Measurements from ENCODE around the gene OPRD1.

DNA sequence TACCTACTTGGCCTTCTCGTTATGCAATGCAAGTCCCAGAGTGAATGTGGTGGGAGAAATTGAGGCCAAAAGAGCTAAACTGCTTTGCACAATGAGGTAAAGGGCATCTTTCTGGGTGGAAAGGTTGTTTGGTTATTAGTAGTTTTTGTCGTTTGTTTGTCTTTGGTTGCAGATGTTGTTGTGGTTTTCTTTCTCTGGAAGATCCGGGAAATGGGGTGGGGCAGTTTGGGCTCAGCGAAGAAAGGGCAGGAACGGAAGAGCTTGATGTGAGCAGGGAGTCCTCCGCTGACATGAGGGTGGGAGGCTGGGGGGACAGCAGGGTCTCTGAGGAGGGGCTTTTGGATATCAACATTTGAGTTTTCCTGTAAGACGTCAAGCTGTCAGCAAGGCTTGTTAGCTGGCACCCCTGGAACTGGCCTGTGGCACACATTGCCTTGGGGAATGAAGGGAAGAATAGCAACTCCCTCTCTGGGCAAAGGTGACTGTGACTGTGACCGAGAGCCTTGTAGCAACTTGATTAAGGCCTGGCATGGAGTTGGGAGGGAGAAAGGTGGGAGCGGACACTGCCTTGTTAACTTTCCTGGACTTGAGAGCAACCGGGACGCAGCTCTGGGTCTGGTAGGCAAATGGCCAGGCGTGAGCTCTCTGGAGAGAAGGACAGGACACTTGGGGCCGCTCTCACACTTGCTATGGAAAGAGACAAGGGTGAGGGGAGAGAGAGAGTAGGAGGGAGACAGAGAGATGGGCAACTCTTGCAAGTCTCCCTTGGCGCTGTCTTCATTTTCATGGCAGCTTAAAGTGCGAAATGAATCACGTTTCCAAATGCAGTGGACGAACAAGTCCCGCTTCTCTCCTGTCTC lies 15.4 kb upstream of the OPRD1 start:
- TF ChIP-seq, protein P1, sequence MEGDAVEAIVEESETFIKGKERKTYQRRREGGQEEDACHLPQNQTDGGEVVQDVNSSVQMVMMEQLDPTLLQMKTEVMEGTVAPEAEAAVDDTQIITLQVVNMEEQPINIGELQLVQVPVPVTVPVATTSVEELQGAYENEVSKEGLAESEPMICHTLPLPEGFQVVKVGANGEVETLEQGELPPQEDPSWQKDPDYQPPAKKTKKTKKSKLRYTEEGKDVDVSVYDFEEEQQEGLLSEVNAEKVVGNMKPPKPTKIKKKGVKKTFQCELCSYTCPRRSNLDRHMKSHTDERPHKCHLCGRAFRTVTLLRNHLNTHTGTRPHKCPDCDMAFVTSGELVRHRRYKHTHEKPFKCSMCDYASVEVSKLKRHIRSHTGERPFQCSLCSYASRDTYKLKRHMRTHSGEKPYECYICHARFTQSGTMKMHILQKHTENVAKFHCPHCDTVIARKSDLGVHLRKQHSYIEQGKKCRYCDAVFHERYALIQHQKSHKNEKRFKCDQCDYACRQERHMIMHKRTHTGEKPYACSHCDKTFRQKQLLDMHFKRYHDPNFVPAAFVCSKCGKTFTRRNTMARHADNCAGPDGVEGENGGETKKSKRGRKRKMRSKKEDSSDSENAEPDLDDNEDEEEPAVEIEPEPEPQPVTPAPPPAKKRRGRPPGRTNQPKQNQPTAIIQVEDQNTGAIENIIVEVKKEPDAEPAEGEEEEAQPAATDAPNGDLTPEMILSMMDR (IDR thresholded peaks at IDR 0.05; ENCODE audit: low read depth, low read length, missing input control): no peak
- TF ChIP-seq RAD21 (IDR thresholded peaks at IDR 0.05) (no peak), FOXA1 (IDR thresholded peaks at IDR 0.05) (no peak), SP1 (IDR thresholded peaks at IDR 0.05) (no peak), TAF1 (conservative IDR thresholded peaks at IDR 0.05) (no peak), JUND (IDR thresholded peaks at IDR 0.05) (no peak), YY1 (IDR thresholded peaks at IDR 0.05) (no peak), GABPA (IDR thresholded peaks at IDR 0.05 in 1 of 2, conservative IDR thresholded peaks at IDR 0.05 in 1 of 2) (no peak), HNF4G (IDR thresholded peaks at IDR 0.05) (no peak), RXRA (IDR thresholded peaks at IDR 0.05) (no peak)
- TF ChIP-seq, protein P2, sequence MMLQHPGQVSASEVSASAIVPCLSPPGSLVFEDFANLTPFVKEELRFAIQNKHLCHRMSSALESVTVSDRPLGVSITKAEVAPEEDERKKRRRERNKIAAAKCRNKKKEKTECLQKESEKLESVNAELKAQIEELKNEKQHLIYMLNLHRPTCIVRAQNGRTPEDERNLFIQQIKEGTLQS (IDR thresholded peaks at IDR 0.05): no peak
- TF ChIP-seq, protein P3, sequence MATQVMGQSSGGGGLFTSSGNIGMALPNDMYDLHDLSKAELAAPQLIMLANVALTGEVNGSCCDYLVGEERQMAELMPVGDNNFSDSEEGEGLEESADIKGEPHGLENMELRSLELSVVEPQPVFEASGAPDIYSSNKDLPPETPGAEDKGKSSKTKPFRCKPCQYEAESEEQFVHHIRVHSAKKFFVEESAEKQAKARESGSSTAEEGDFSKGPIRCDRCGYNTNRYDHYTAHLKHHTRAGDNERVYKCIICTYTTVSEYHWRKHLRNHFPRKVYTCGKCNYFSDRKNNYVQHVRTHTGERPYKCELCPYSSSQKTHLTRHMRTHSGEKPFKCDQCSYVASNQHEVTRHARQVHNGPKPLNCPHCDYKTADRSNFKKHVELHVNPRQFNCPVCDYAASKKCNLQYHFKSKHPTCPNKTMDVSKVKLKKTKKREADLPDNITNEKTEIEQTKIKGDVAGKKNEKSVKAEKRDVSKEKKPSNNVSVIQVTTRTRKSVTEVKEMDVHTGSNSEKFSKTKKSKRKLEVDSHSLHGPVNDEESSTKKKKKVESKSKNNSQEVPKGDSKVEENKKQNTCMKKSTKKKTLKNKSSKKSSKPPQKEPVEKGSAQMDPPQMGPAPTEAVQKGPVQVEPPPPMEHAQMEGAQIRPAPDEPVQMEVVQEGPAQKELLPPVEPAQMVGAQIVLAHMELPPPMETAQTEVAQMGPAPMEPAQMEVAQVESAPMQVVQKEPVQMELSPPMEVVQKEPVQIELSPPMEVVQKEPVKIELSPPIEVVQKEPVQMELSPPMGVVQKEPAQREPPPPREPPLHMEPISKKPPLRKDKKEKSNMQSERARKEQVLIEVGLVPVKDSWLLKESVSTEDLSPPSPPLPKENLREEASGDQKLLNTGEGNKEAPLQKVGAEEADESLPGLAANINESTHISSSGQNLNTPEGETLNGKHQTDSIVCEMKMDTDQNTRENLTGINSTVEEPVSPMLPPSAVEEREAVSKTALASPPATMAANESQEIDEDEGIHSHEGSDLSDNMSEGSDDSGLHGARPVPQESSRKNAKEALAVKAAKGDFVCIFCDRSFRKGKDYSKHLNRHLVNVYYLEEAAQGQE (IDR thresholded peaks at IDR 0.05): no peak
- TF ChIP-seq, protein P4, sequence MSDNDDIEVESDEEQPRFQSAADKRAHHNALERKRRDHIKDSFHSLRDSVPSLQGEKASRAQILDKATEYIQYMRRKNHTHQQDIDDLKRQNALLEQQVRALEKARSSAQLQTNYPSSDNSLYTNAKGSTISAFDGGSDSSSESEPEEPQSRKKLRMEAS (IDR thresholded peaks at IDR 0.05): no peak
- TF ChIP-seq, protein P5, sequence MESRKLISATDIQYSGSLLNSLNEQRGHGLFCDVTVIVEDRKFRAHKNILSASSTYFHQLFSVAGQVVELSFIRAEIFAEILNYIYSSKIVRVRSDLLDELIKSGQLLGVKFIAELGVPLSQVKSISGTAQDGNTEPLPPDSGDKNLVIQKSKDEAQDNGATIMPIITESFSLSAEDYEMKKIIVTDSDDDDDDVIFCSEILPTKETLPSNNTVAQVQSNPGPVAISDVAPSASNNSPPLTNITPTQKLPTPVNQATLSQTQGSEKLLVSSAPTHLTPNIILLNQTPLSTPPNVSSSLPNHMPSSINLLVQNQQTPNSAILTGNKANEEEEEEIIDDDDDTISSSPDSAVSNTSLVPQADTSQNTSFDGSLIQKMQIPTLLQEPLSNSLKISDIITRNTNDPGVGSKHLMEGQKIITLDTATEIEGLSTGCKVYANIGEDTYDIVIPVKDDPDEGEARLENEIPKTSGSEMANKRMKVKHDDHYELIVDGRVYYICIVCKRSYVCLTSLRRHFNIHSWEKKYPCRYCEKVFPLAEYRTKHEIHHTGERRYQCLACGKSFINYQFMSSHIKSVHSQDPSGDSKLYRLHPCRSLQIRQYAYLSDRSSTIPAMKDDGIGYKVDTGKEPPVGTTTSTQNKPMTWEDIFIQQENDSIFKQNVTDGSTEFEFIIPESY (IDR thresholded peaks at IDR 0.05): no peak
